SK-N-SH (cell line): ENCODE results near the gene PARD3B. TPM values are rescaled to one million over a fixed set of nuclear protein-coding genes. Genes with fewer than 3 reads are reported as not detected.

Source experiments
- CTCF ChIA-PET: fragments of 300-600, 350-600 bp; formaldehyde crosslinking; extraction: SDS; loops from one replicate; lab custom pipeline; 2021; lab: Yijun Ruan, JAX
- POLR2A ChIA-PET: fragments of 350-600 bp; sonication (Branson Sonifier 250); formaldehyde crosslinking; extraction: SDS; loops from one replicate; lab custom pipeline; 2020; ENCODE audit warnings: antibody characterized with exemption, inconsistent platforms; lab: Yijun Ruan, JAX
- DNase-seq: peaks from one replicate; pipeline ENCODE4 v3.0.0; 2012
- H2AFZ ChIP-seq: fragments of 200-600 bp; sonication (generic); 2 replicates; pipeline ENCODE4 v1.8.1; 2016; ENCODE audit warnings: antibody characterized with exemption, mild to moderate bottlenecking, low read depth
- H3F3A ChIP-seq: fragments of 200-600 bp; sonication (generic); replicated peaks from 2 replicates; pipeline ENCODE3; 2016; ENCODE audit warnings: antibody characterized with exemption, mild to moderate bottlenecking; ENCODE audit not compliant: insufficient read depth
- H3K27ac ChIP-seq, 2 experiments: fragments of 200-500 bp in 1 of 2; fragments of 200-600 bp in 1 of 2; sonication (Bioruptor generic) in 1 of 2; sonication (generic), shearing (Covaris generic) in 1 of 2; 2 replicates each; pipeline versions ENCODE4 v1.5.1 to v1.6.1; 2014 to 2016; ENCODE audit warnings: low read depth in 2 of 2, inconsistent platforms in 1 of 2, low read length in 1 of 2, mild to moderate bottlenecking in 1 of 2, mixed read lengths in 1 of 2
- H3K27me3 ChIP-seq: fragments of 200-600 bp; sonication (generic), shearing (Covaris generic); 2 replicates; pipeline ENCODE4 v1.6.1; 2016; ENCODE audit warnings: mixed run types; ENCODE audit not compliant: insufficient read depth
- H3K36me3 ChIP-seq, 2 experiments: fragments of 200-500 bp in 1 of 2; fragments of 200-600 bp in 1 of 2; sonication (Bioruptor generic) in 1 of 2; sonication (generic) in 1 of 2; replicated peaks in 1 of 2; 2 replicates each; pipeline versions ENCODE3 to v1.5.1; 2014 to 2016; ENCODE audit warnings: low read length in 1 of 2, mild to moderate bottlenecking in 1 of 2; ENCODE audit not compliant: insufficient read depth in 2 of 2, control insufficient read depth in 1 of 2
- H3K4me1 ChIP-seq, 2 experiments: fragments of 200-500 bp in 1 of 2; fragments of 200-600 bp in 1 of 2; sonication (Bioruptor generic) in 1 of 2; sonication (generic), shearing (Covaris generic) in 1 of 2; 2 replicates each; pipeline versions ENCODE4 v1.5.1 to v1.6.1; 2014 to 2016; ENCODE audit warnings: low read depth in 1 of 2, low read length in 1 of 2, mixed run types in 1 of 2; ENCODE audit not compliant: insufficient read depth in 2 of 2, control insufficient read depth in 1 of 2
- H3K4me2 ChIP-seq: fragments of 200-600 bp; sonication (generic), shearing (Covaris generic); 2 replicates; pipeline ENCODE4 v1.6.1; 2017; ENCODE audit warnings: mixed run types
- H3K4me3 ChIP-seq, 2 experiments: fragments of 200-500 bp in 1 of 2; fragments of 200-600 bp in 1 of 2; sonication (Bioruptor generic) in 1 of 2; sonication (generic), shearing (Covaris generic) in 1 of 2; 2 replicates each; pipeline versions ENCODE4 v1.5.1 to v1.8.1; 2014 to 2016; ENCODE audit warnings: low read depth in 2 of 2, inconsistent platforms in 1 of 2, low read length in 1 of 2, mild to moderate bottlenecking in 1 of 2, mixed read lengths in 1 of 2, moderate library complexity in 1 of 2
- H3K79me2 ChIP-seq: fragments of 200-600 bp; sonication (generic); 2 replicates; pipeline ENCODE4 v1.8.1; 2017; ENCODE audit warnings: mild to moderate bottlenecking; ENCODE audit not compliant: insufficient read depth
- H3K9ac ChIP-seq: fragments of 200-600 bp; sonication (generic); 2 replicates; pipeline ENCODE4 v1.6.1; 2017; ENCODE audit warnings: mixed run types
- H3K9me2 ChIP-seq: fragments of 200-600 bp; sonication (generic); 2 replicates; pipeline ENCODE4 v1.6.1; 2017; ENCODE audit warnings: mixed run types
- H3K9me3 ChIP-seq: fragments of 200-600 bp; sonication (generic); 2 replicates; pipeline ENCODE4 v1.6.1; 2017; ENCODE audit warnings: mixed run types, mild to moderate bottlenecking, moderate library complexity
- H4K20me1 ChIP-seq: fragments of 200-600 bp; sonication (generic); 2 replicates; pipeline ENCODE4 v1.6.1; 2017; ENCODE audit warnings: mild to moderate bottlenecking, mixed run types; ENCODE audit not compliant: insufficient read depth
- CHD2 ChIP-seq: fragments of 150-350 bp; IDR thresholded peaks from 2 replicates; pipeline ENCODE4 v1.6.1; 2018; ENCODE audit warnings: low read length; ENCODE audit not compliant: partially characterized antibody
- EP300 ChIP-seq, 2 experiments: IDR thresholded peaks; 2 replicates each; pipeline versions ENCODE4 v1.4.0 to v1.6.1; 2012; ENCODE audit warnings: borderline replicate concordance in 1 of 2, low read depth in 1 of 2, low read length in 1 of 2
- FOSL2 ChIP-seq: IDR thresholded peaks from 2 replicates; pipeline ENCODE4 v1.4.0; 2012; ENCODE audit warnings: low read depth, mild to moderate bottlenecking, moderate library complexity, borderline replicate concordance
- FOXJ3 ChIP-seq: sonication (generic); formaldehyde crosslinking; IDR thresholded peaks from 2 replicates; pipeline ENCODE4 v1.5.1; 2020; ENCODE audit warnings: mild to moderate bottlenecking, missing genetic modification reagents
- FOXM1 ChIP-seq: IDR thresholded peaks from 2 replicates; pipeline ENCODE4 v1.4.0; 2012; ENCODE audit warnings: low read depth, mild to moderate bottlenecking
- GABPA ChIP-seq: IDR thresholded peaks from 2 replicates; pipeline ENCODE4 v1.4.0; 2012; ENCODE audit warnings: low read depth, mild to moderate bottlenecking
- MXI1 ChIP-seq: IDR thresholded peaks from 2 replicates; pipeline ENCODE4 v1.6.1; 2012; ENCODE audit warnings: mild to moderate bottlenecking, low read depth, low read length, improper control_type of control experiment
- NFIC ChIP-seq: IDR thresholded peaks from 2 replicates; pipeline ENCODE4 v1.4.0; 2012; ENCODE audit warnings: borderline replicate concordance
- POLR2AphosphoS5 ChIP-seq: IDR thresholded peaks from 2 replicates; pipeline ENCODE4 v1.6.1; 2012; ENCODE audit warnings: low read depth, low read length
- RAD21 ChIP-seq: IDR thresholded peaks from 2 replicates; pipeline ENCODE4 v1.6.1; 2012; ENCODE audit warnings: mild to moderate bottlenecking, low read length
- RCOR1 ChIP-seq: fragments of 150-350 bp; IDR thresholded peaks from 2 replicates; pipeline ENCODE4 v1.6.1; 2017; ENCODE audit warnings: antibody characterized with exemption, low read length
- REST ChIP-seq: IDR thresholded peaks from 2 replicates; pipeline ENCODE4 v1.6.1; 2012; ENCODE audit warnings: mild to moderate bottlenecking, low read depth, low read length, moderate library complexity
- SIN3A ChIP-seq: IDR thresholded peaks from 2 replicates; pipeline ENCODE4 v1.6.1; 2012; ENCODE audit warnings: low read depth, mild to moderate bottlenecking, low read length, moderate library complexity, borderline replicate concordance
- SMC3 ChIP-seq: IDR thresholded peaks from 2 replicates; pipeline ENCODE4 v1.6.1; 2012; ENCODE audit warnings: low read depth, low read length, improper control_type of control experiment
- TAF1 ChIP-seq: IDR thresholded peaks from 2 replicates; pipeline ENCODE4 v1.6.1; 2012; ENCODE audit warnings: low read depth, mild to moderate bottlenecking, low read length, moderate library complexity, borderline replicate concordance
- TCF12 ChIP-seq: IDR thresholded peaks from 2 replicates; pipeline ENCODE4 v1.4.0; 2012
- YY1 ChIP-seq: IDR thresholded peaks from 2 replicates; pipeline ENCODE4 v1.4.0; 2012; ENCODE audit warnings: low read depth, mild to moderate bottlenecking
- WGBS: methylation state at CpG from one replicate; pipeline ENCODE4 v1.1.6; 2017; ENCODE audit warnings: low lambda C conversion rate; 5-methylcytosine and 5-hydroxymethylcytosine counted together
- polyA plus RNA-seq, 3 experiments: library from polyadenylated mRNA; depleted of rRNA; stranded (reverse); fragments of >200 nt; gene quantifications; 2 replicates each; pipeline ENCODE4 v1.2.3, GENCODE V29; 2012
- TF ChIP-seq, protein P1 (sequence below): fragments of 150-350 bp; IDR thresholded peaks from 2 replicates; pipeline ENCODE4 v1.6.1; 2017; ENCODE audit warnings: antibody characterized with exemption, low read length, low read depth, borderline replicate concordance

Gene PARD3B
- polyA plus RNA-seq, 1 of the 3 experiments (the other 2 are of a cell fraction), result 0.87 TPM

DNA sequence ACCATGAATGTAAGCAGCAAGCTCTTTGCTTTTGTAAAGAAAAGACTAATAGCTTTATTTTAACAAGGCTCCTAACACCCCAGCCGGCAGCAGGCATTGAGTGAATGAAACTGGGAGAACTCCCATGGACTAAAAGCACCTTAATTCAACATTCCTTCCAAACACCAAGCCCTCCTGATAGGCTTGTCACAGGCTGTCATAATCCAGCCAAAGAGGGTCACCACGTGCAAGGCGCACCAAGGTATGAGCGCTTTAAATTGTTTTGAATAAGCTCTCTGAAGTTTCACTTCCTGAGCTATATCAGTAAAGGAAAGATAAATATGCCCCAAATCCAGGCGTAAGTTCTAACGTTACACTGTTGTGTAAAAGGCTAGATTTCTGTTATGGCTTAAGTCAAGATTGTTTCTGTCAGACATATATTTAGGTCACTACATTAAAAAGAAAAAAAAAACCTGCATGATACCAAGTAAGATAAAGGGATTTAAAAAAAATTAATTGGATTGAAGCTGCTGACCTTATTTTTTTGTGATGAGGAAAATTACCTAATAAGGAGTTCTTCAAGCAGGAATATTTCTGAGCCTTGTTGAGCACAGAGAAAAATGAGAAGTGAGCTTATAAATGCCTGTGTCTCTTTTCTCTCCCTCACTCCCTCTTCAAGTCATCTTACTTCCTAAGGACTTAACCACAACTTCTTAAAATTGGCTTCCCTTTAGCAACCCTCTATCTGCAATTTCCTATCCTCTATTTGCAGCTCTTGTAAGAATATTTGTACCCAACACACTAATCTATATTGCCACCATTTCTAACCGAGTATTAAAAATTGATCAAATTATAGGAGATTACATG lies 1000.9 kb downstream of the PARD3B start:
- Histone ChIP-seq H3K79me2 (no peaks in the 10 kb centered on the region), H4K20me1 (no peaks in the 10 kb centered on the region), H3K9ac (no peak overlapping the region), H3K4me2 (no peak overlapping the region), H3K4me1 (peaks cover 0 to 15% of the 10 kb centered on the region in 2 experiments; a peak in 2 of 4 replicates), H3K4me3 (no peak overlapping the region), H3K36me3 (no peaks in the 10 kb centered on the region), H3K9me2 (no peaks in the 10 kb centered on the region), H3K27ac (no peak overlapping the region), H2AFZ (no peak overlapping the region), H3K27me3 (no peaks in the 10 kb centered on the region)
- 83% methylated on average over 7 of the region's 7 CpGs for WGBS
- CTCF ChIA-PET, result interaction anchor here (0.6 to 1.2 kb wide), 3 partner anchors 9 to 402 kb away, joined by 3 to 4 read pairs (median 4); no protein-coding TSS in a partner anchor
- POLR2A ChIA-PET, result no interaction called here
- no peak for TF ChIP-seq POLR2AphosphoS5
- no peak for TF ChIP-seq REST
- TF ChIP-seq, protein P1, sequence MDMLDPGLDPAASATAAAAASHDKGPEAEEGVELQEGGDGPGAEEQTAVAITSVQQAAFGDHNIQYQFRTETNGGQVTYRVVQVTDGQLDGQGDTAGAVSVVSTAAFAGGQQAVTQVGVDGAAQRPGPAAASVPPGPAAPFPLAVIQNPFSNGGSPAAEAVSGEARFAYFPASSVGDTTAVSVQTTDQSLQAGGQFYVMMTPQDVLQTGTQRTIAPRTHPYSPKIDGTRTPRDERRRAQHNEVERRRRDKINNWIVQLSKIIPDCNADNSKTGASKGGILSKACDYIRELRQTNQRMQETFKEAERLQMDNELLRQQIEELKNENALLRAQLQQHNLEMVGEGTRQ, result no peak
- TF ChIP-seq FOXJ3, result no peak
- TF ChIP-seq FOSL2, result no peak
- TF ChIP-seq, all 33 proteins: peak for 0
- DNase-seq, result no peak
- Histone ChIP-seq H3K9me3 (no peaks in the 10 kb centered on the region), H3F3A (peaks cover 4% of the 10 kb centered on the region)

DNA sequence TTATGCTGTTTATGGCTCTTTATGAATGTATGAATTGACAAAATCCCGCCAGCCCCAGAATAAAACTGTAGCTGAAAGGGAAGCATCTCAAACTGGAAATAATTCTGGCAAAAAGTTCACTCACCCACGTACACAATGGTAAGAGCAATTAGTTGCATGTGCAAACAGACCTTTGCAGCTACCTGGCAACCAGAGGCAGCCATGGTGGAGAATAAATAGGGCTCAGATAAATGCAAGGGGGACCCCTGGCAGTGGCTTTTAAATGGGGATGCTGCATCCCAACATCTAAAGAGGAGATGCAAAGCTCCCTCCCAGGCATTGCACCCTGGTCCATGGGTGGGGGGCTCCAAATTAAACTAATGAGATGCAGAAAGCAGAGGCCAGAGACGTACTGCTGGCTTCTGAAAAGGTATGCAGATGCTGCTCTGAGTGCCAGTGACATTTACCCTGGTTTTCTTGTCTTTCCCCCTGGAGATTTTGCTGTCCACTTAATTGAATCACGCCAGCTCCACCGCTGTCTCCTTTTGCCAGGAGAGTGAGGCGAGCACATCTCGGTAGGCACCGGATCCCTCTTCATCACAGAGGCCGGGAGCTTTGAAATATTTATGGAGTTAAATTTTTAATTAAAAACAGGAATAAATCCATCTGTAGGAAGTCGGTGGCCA lies 1010.4 kb downstream of the PARD3B start:
- Histone ChIP-seq H2AFZ (no peak overlapping the region), H3F3A (no peaks in the 10 kb centered on the region), H3K4me3 (no peak overlapping the region), H3K9me2 (no peaks in the 10 kb centered on the region), H3K36me3 (no peaks in the 10 kb centered on the region), H4K20me1 (no peaks in the 10 kb centered on the region), H3K27me3 (no peaks in the 10 kb centered on the region), H3K4me2 (no peak overlapping the region), H3K27ac (no peak overlapping the region), H3K79me2 (no peaks in the 10 kb centered on the region), H3K9me3 (no peaks in the 10 kb centered on the region), H3K9ac (no peak overlapping the region), H3K4me1 (peaks cover 0 to 26% of the 10 kb centered on the region in 2 experiments; a peak in 1 of 4 replicates)
- WGBS, result 77% methylated on average over 10 of the region's 10 CpGs
- ChIA-PET CTCF (interaction anchor here (1.0 to 1.2 kb wide), 2 partner anchors 9 to 120 kb away, joined by 3 read pairs; no protein-coding TSS in a partner anchor), POLR2A (no interaction called here)
- no peak for DNase-seq
- no peak for TF ChIP-seq REST
- no peak for TF ChIP-seq YY1
- TF ChIP-seq CHD2, result no peak
- no peak for TF ChIP-seq EP300 (IDR thresholded peaks at IDR 0.05; ENCODE audit: borderline replicate concordance in 1 of 2, low read depth in 1 of 2, low read length in 1 of 2)
- no peak for TF ChIP-seq NFIC
- no peak for TF ChIP-seq FOXM1
- TF ChIP-seq MXI1, result no peak
- no peak for TF ChIP-seq SMC3
- no peak for TF ChIP-seq TCF12
- TF ChIP-seq SIN3A, result no peak
- TF ChIP-seq RCOR1, result no peak
- TF ChIP-seq TAF1, result no peak
- TF ChIP-seq GABPA, result no peak
- TF ChIP-seq RAD21, result no peak
